Posterior vena cava (tissue), 2 donors: ENCODE measurements around the gene MAGEC1. TPM values are rescaled to one million over a fixed set of nuclear protein-coding genes. Genes with fewer than 3 reads are reported as not detected.
"Not testable (repeated sequence)": the region's sequence is repeated elsewhere in the genome, so short reads cannot be mapped to it uniquely, and the experiment has no call there.

Experiments
- DNase-seq: peaks from one replicate; pipeline ENCODE4 v3.0.0-alpha.2; 2020; ENCODE audit warnings: low spot score
- intact Hi-C, 2 donors: fragments of 100-400 bp; cut with DNase I; formaldehyde crosslinking; loops; one replicate each; pipeline versions ENCODE4 v1.14.1 to v1.14.2; 2022 to 2023
- long read RNA-seq, 2 donors: library from polyadenylated mRNA; unstranded; transcript quantifications; one replicate each; pipeline ENCODE4 v2.0.0, GENCODE V29; 2020 to 2021
- total RNA-seq, 2 donors: library from RNA; stranded (reverse); fragmentation: NEBNext Ultra II Directional; extraction: Animal tissue kit (Norgen Biotek cat#: 25700); gene quantifications; one replicate each; pipeline ENCODE4 v1.2.1, GENCODE V29; 2021
- donor health status: DM: yes; HTN: yes; CAD: no.
- donor health status: DM: yes; HTN: yes; CAD: no.

MAGEC1 gene, protein sequence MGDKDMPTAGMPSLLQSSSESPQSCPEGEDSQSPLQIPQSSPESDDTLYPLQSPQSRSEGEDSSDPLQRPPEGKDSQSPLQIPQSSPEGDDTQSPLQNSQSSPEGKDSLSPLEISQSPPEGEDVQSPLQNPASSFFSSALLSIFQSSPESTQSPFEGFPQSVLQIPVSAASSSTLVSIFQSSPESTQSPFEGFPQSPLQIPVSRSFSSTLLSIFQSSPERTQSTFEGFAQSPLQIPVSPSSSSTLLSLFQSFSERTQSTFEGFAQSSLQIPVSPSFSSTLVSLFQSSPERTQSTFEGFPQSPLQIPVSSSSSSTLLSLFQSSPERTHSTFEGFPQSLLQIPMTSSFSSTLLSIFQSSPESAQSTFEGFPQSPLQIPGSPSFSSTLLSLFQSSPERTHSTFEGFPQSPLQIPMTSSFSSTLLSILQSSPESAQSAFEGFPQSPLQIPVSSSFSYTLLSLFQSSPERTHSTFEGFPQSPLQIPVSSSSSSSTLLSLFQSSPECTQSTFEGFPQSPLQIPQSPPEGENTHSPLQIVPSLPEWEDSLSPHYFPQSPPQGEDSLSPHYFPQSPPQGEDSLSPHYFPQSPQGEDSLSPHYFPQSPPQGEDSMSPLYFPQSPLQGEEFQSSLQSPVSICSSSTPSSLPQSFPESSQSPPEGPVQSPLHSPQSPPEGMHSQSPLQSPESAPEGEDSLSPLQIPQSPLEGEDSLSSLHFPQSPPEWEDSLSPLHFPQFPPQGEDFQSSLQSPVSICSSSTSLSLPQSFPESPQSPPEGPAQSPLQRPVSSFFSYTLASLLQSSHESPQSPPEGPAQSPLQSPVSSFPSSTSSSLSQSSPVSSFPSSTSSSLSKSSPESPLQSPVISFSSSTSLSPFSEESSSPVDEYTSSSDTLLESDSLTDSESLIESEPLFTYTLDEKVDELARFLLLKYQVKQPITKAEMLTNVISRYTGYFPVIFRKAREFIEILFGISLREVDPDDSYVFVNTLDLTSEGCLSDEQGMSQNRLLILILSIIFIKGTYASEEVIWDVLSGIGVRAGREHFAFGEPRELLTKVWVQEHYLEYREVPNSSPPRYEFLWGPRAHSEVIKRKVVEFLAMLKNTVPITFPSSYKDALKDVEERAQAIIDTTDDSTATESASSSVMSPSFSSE
- not detected for total RNA-seq
- long read RNA-seq, donor 1: 0 reads
- long read RNA-seq, donor 2: 0 reads

DNA sequence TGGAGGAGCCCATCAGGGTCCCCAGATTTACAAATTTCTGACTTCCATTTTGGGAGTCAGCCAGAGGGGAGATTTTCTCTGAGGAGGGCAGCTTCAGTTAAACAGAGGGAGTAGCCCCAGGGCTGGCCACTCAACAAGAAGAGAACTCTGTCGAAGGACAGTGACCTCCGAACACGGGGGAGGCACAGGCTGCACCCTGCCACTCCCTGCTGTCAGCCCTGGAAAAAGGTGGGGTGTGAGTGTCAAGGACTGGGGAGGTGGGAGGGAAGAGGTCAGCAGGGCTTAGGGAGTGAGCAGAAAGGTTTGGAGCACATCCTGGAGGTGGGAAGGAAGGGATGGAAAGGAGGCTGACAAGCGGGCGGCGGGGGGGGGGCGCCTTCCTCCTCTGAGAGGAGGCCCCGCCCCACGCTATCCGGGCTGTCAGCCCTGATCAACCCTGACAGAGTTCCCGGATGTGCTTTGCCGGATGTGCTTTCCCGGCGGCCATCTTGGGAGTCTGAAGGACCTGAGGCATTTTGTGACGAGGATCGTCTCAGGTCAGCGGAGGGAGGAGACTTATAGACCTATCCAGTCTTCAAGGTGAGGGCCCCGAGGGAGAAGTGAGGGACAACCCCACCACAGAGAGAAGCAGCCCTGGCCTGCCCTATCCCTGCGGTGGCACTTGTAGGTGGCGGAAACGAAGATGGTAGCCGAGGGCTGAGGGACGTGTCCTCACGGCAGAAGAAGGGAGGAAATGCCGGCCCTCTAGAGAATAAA, at the start of gene MAGEC1:
Gene MAGEC1, plus strand, starts transcription at position 495 of the 756 bp plus-strand sequence. CDS start 1,179 bp downstream, outside the sequence.
- DNase-seq: peak; percentile 78
- intact Hi-C loops: no loop called here

DNA sequence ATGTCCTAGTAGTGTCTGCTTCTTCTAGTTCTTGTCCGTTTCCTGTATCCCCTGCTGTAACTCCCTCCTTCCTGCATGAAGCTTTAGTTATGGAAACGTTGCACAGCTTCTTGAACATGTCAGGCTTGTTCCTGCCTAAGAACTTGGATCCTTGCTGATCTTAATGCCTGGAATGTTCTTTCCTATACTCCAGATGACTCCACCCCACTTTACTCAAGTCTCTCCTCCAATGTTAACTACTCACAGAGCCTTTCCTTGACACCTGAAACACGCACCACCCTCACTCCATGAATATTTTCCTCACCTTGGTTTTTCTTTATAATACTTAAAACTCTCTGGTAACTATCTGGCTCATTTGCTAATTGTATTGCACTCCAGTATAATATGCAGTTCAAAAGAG, 46.2 kb upstream of the MAGEC1 start:
- DNase-seq: no peak
- intact Hi-C loops: no loop called here

DNA sequence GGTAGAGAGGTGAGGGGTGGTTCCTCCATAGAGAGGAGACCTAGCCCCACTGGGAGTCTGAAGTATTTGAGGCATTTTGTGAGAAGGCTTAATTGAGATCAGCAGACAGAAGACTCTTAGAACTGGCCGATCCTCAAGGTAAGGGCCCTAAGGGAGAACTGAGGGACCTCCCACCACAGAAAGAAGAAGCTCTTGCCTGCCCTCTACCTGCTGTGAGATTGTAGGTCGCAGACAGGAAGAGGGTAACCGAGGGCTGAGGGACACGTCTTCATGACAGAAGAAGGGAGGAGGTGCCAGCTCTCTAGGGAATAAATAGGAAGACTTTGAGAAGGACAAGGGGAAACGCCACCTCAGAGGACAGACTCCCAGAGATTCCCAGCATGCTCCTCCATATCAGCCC, 24.1 kb upstream of the MAGEC1 start:
- intact Hi-C loops: no loop called here

DNA sequence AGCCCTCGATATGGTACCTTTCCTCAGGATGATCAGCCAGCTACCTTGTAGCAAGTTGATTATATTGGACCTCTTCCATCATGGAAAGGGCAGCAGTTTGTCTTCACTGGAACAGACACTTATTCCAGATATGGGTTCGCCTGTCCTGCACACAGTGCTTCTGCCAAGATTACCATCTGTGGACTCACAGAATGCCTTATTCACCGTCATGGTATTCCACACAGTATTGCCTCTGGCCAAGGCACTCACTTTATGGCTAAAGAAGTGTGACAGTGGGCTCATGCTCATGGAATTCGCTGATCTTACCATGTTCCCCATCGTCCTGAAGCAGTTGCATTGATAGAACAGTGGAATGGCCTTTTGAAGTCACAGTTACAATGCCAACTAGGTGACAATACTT, 14.9 kb upstream of the MAGEC1 start:
- DNase-seq, intact Hi-C loops: not testable (repeated sequence)

More for the DNA sequence above, 24.1 kb upstream of the MAGEC1 start:
- DNase-seq: no peak

DNA sequence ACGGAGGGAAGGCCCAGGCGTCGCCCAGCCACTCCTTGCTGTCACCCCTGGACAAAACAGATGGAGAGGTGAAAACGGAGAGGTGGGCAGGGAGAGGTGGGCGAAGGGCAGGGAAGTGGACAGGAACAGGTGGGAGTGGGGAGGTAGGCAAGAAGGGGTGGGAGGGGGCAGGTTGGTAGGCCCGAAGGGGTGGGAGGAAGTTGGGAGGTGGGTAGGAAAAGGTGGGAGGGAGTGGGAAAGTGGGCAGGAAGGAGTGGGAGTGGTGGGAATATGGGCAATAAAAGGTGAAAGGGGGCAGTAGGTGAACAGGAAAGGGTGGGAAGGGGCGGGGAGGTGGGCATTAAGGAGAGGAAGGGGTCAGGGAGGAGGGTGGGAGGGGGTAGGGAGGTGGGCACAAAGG, 9.0 kb upstream of the MAGEC1 start:
- intact Hi-C loops: no loop called here
- DNase-seq: no peak

DNA sequence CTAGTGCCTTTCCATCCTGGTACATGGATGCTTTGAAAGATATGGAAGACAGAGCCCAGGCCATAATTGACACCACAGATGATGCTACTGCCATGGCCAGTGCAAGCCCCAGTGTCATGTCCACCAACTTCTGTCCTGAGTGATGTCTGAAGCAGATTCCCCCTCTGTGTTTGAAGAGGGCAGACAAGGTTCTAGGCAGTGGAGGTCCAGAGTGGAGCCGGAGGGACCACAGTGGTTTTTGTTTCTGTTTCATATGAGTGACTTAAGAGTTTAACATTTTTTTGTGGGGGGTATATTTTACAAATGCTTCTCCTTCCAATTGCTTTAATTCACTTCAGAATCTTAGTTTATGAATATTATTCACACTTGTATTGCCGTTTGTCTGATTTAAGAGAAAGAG, 6.0 kb upstream of the MAGEC1 start:
- no peak for DNase-seq
- intact Hi-C loops: no loop called here

DNA sequence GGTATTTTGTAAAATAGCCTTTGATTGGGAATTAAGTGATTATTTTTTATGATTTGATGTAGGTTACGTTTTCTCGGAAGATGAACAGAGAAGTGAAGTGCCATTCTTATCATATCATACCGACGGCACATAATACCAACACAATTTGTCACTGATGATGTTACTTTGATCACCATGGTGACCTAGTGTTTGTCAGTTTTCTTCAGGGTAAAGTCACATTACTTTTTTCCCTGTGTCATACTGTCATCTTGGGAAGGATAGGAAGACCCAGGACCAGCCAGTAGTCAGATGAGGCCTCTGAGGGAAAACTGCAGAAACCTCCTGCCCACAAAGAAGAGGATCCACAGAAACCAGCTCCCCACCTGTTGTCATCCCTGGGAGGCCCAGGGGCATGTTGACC, 1.3 kb upstream of the MAGEC1 start:
- no peak for DNase-seq

DNA sequence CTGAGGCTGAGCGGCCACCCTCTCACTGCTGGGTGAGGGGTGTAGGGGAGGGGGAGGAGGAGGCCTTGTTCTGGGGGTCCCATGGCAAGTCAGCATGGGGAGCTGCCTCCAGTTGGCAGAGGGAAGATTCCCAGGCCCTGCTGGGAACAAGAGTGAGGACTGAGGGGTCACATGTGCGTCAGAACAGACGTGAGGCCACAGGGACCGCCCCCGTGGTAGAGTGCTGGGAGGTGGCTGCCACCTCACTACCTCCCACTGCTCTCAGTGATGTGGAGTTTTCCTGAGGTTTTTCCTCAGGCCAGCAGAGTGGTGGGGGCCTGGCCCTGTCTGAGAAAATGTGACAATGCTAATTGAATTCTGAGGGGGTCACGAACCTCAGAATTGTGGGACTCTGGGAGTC, 568 bp downstream of the MAGEC1 start:
- DNase-seq: no peak
- intact Hi-C loops: no loop called here

More for the DNA sequence above, 1.3 kb upstream of the MAGEC1 start:
- intact Hi-C loops: no loop called here

DNA sequence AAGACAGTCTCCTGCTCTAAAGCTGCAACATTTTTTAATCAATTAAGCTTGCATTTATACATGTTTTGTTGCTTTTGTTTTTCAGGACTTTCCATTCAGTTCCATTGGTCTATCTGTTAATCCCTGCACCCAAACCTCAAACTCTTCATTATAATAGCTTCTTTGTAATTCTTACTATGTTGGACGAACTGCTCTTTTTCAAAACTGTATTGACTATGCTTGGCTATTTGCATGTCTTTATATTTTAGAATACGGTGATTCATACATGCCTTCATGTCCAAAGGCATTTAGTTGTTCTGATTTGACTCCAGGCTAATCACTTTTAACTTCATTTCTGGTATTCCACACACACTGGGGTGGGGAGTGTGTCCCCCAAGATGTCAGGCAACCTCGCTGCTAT, 14.1 kb downstream of the MAGEC1 start:
- intact Hi-C loops: no loop called here
- DNase-seq: no peak

DNA sequence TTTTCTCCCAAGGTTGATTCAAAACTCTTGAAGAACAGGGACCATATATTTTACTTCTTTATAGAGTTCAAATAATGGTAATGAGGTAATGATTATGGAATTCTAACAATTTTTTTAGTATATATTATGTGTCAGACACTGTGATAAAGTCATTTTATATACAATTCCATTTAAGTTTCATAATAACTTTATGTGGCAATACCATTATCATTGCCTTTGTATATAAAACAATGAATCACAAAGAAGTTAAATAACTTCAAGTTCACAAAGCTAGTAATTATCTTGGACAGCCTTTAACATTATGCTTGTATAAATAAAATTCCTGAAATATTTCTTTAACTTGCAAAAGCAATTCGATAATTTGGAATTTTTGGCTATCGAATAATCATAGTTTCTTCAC, 20.6 kb downstream of the MAGEC1 start:
- intact Hi-C loops: no loop called here
- no peak for DNase-seq

DNA sequence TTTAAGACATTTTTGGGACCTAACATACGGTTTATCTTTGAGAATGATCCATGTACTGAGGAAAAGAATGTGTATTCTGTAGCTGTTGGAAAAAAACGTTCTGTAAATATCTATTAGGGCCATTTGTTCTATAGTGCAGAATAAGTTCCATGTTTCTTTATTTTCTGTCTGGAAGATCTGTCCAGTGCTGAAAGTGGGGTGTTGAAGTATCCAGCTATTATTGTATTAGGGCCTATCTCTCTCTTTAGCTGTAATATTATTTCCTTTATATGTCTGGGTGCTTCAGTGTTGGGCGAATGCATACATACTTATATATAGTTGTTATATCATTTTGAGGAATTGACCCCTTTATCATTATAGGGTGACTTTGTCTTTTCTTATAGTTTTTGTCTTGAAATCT, 24.7 kb downstream of the MAGEC1 start:
- DNase-seq: no peak
- intact Hi-C loops: no loop called here

DNA sequence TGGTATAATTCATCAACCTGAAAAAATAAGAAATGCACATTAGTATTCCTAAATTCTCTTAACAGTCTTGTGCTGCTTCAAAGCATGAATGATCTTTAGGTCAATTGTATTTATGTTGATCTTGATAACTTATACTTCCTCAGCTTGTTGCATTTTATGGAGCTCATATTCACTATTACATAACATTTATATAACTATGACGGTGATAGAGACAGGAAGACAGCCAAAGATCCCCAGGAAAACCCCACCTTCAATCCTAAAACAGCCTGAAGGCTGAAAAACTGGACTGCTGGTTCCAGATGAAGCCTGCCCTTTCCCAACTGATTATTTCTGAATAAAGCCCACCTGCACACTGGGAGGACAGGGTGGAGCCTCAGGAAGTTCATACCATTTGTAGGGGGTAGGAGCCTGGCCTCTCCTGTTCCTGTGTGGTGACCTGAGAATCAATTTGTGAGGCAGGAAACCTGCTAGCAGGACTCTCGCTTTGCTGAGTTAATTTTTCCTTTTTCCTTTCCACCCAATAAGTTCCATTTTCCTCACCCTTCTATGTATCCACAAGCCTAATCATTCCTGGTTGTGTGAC, 30.5 kb downstream of the MAGEC1 start:
- intact Hi-C loops: no loop called here
- no peak for DNase-seq

DNA sequence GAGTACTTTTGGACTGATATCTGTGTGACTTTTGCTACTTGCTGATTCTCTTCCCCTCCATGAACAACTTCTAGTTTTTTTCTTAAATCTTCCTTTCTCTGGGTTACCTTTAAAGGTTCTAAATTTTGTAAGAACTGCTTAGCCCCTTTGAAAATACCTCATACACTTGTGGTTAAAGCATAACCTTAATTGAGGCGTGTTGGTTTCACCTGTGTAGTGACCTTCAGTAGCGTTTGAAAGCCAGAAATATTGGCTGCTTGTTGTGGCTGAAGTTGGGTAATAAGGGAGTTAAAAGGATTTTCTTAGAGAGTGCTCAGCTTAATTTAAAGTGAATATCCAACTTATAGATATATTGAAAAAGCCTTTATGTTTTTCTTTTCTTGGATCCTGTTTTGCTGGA, 32.0 kb downstream of the MAGEC1 start:
- DNase-seq: no peak
- intact Hi-C loops: no loop called here

DNA sequence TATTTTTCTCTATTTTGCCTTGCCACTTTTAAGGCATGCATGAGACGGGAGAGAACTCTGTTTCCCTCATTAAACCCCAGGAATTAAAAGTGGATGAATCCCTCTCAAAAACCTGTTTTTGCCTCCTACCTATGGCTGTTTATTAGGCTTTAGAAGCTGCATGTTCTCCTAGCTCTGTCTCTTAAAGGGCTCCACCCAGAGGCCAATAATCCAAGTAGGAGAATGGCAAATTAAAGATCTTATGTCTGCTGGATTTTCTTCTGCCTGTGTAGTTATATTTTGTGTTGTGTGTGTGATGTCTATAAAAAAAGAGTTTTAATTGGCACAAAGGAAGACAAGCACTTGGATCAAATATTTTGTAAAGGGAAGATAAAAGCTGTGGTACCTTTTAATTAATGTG, 32.4 kb downstream of the MAGEC1 start:
- intact Hi-C loops: no loop called here

DNA sequence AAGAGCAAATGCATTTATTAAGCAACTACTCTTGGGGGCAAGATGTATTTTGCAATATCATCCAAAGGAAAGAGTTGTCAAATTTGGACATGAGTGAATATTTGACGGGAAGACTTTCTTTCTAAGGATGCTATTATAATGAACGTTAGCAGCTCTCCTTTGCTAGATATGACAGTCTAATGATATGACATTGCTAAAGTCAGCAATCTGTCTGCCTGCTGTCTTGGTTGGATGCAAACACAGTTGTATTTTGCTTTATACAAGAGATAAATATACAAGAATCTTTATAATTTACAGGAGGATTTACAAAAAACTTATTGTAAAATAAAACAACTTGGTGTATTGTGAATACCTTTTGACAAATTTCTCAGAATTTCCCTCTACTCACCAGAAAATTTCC, 37.5 kb downstream of the MAGEC1 start:
- intact Hi-C loops: no loop called here
- DNase-seq: no peak

More for the DNA sequence above, 32.4 kb downstream of the MAGEC1 start:
- DNase-seq: no peak

DNA sequence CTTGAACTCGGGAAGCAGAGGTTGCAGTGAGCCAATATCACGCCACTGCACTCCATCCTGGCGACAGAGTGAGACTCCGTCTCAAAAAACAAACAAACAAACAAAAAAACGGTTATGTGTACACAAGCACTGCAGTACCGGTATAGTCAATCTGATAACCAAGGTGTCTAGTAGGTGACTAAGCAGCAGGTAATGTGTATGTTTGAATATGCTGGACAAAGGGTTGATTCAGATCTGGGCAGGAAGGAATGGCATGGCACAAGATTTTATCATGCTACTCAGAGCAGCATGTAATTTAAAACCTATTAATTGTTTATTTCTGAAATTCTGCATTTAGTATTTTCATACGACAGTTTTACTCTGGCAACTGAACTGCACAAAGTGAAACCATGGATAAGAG, 41.7 kb downstream of the MAGEC1 start:
- no peak for DNase-seq
- intact Hi-C loops: no loop called here

DNA sequence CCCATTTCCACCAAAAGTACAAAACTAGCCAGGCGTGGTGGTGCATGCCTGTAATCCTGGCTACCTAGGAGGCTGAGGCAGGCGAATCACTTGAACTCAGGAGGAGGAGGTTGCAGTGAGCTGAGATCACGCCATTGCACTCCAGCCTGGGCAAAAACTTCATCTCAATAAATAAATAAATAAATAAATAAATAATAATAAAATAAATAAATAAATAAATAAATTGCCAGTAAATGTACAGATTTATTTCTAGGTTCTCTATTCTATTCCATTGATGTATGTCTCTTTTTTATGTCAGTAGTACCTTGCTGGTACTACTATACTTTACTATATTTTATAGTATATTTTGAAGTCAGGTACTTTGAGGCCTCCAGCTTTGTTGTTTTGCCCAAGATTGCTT, 43.7 kb downstream of the MAGEC1 start:
- DNase-seq: no peak
- intact Hi-C loops: no loop called here

DNA sequence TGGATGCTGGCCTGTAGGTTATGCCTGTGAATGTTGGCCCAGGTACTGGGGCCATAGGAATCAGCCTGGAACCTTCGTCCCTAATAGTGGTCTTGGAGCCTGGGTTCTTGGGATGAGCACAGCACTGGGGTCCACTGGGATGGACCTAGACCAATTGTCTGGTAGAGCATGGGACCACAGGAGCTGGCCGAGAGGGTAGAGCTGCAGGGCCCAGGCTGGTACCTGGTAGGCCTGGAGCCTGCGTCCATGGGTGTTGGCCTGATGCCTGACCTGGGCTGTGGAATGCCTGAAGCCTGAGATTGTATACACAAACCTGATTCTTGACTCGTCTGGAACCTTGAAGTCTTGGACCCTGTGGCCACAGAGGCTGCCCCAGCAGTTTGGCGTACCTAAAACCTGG, 48.9 kb downstream of the MAGEC1 start:
- DNase-seq: no peak

DNA sequence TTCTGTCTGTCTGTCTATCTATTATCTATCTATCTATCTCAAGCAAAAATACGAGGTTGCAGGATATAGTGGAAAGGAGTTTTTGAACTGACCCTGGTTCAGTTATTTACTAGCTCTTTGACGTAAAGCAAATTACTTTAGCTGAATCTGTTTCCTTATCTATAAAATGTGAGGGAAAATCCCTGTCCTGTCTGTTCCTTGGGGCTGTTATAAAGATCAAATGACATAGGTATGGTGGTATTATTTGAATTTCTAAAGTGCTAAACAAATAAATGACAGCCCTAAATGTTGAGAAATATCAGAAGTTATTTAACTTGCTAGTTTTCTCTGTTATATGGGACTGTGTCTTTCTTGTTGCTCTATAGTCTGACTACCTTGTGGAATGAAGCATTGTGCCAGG, 55.0 kb downstream of the MAGEC1 start:
- DNase-seq: no peak
- intact Hi-C loops: no loop called here

More for the DNA sequence above, 48.9 kb downstream of the MAGEC1 start:
- intact Hi-C loops: no loop called here
